DMS 273 (cell line): ENCODE results near the gene PTPRD.

Experiments used
- DNase-seq: peaks from one replicate; lab custom pipeline; 2025; ENCODE audit not compliant: unreplicated experiment; lab: John Stamatoyannopoulos, UW

PTPRD gene

GRCh38 chr9:8332871-8333270 is 2279.9 kb downstream of the PTPRD start:
- DNase-seq: no peak

GRCh38 chr9:8332331-8332650 is 2280.5 kb downstream of the PTPRD start:
- DNase-seq: no peak

GRCh38 chr9:8331507-8332330 is 2281.1 kb downstream of the PTPRD start:
- no peak for DNase-seq

- no peak for DNase-seq
Observed at GRCh38 chr9:8329561-8330283, 2283.1 kb downstream of the PTPRD start.

GRCh38 chr9:8315211-8315610 is 2297.6 kb downstream of the PTPRD start:
- no peak for DNase-seq

- DNase-seq: no peak
Observed at GRCh38 chr9:8309258-8309657, 2303.5 kb downstream of the PTPRD start.

- no peak for DNase-seq
Observed at GRCh38 chr9:8304720-8305119, 2308.1 kb downstream of the PTPRD start.

- no peak for DNase-seq
Observed at GRCh38 chr9:8301296-8301695, 2311.5 kb downstream of the PTPRD start.

- DNase-seq: no peak
Observed at GRCh38 chr9:8297047-8297446, 2315.8 kb downstream of the PTPRD start.

GRCh38 chr9:8292657-8293056 is 2320.1 kb downstream of the PTPRD start:
- DNase-seq: no peak

GRCh38 chr9:8289681-8290080 is 2323.1 kb downstream of the PTPRD start:
- no peak for DNase-seq

GRCh38 chr9:8287970-8288369 is 2324.8 kb downstream of the PTPRD start:
- no peak for DNase-seq

GRCh38 chr9:8287501-8287900 is 2325.3 kb downstream of the PTPRD start:
- DNase-seq: no peak

GRCh38 chr9:8284884-8285283 is 2327.9 kb downstream of the PTPRD start:
- DNase-seq: no peak

- no peak for DNase-seq
Observed at GRCh38 chr9:8282535-8282934, 2330.3 kb downstream of the PTPRD start.

- DNase-seq: no peak
Observed at GRCh38 chr9:8280811-8281210, 2332.0 kb downstream of the PTPRD start.

- no peak for DNase-seq
Observed at GRCh38 chr9:8278048-8278447, 2334.8 kb downstream of the PTPRD start.

GRCh38 chr9:8270235-8270634 is 2342.6 kb downstream of the PTPRD start:
- no peak for DNase-seq

GRCh38 chr9:8268881-8269280 is 2343.9 kb downstream of the PTPRD start:
- no peak for DNase-seq

- DNase-seq: no peak
Observed at GRCh38 chr9:8268216-8268878, 2344.5 kb downstream of the PTPRD start.

- DNase-seq: no peak
Observed at GRCh38 chr9:8267636-8268035, 2345.2 kb downstream of the PTPRD start.

- DNase-seq: no peak
Observed at GRCh38 chr9:8266861-8267260, 2345.9 kb downstream of the PTPRD start.
